GM19043 (cell line): ENCODE results near the gene ZNF407.

ENCODE experiments used
- ATAC-seq: cut with Tn5 transposase; IDR thresholded peaks from one replicate; pipeline ENCODE4 v1.9.1; 2021; ENCODE audit warnings: low read depth; ENCODE audit not compliant: unreplicated experiment

The ZNF407 gene

GRCh38 chr18:75029481-75029880 lies 431.8 kb downstream of the ZNF407 start:
- ATAC-seq = no peak

- no peak for ATAC-seq
These were observed 434.1 kb downstream of the ZNF407 start for GRCh38 chr18:75031717-75032317.

GRCh38 chr18:75033516-75033915 lies 435.8 kb downstream of the ZNF407 start:
- ATAC-seq = no peak

GRCh38 chr18:75034937-75035336 lies 437.3 kb downstream of the ZNF407 start:
- no peak for ATAC-seq

- no peak for ATAC-seq
These were observed 438.3 kb downstream of the ZNF407 start for GRCh38 chr18:75035928-75036327.

GRCh38 chr18:75036917-75037688 lies 439.4 kb downstream of the ZNF407 start:
- no peak for ATAC-seq

- ATAC-seq = no peak
These were observed 440.0 kb downstream of the ZNF407 start for GRCh38 chr18:75037689-75037955.

GRCh38 chr18:75041586-75041985 lies 443.9 kb downstream of the ZNF407 start:
- no peak for ATAC-seq

- ATAC-seq = no peak
These were observed 445.8 kb downstream of the ZNF407 start for GRCh38 chr18:75043478-75043877.

- no peak for ATAC-seq
These were observed 446.6 kb downstream of the ZNF407 start for GRCh38 chr18:75044296-75044695.

- no peak for ATAC-seq
These were observed 447.1 kb downstream of the ZNF407 start for GRCh38 chr18:75044791-75045190.

GRCh38 chr18:75045272-75045671 lies 447.6 kb downstream of the ZNF407 start:
- ATAC-seq = no peak

GRCh38 chr18:75047240-75047961 lies 449.7 kb downstream of the ZNF407 start:
- ATAC-seq = no peak

GRCh38 chr18:75048776-75049454 lies 451.2 kb downstream of the ZNF407 start:
- no peak for ATAC-seq

- ATAC-seq = no peak
These were observed 451.8 kb downstream of the ZNF407 start for GRCh38 chr18:75049455-75049789.

GRCh38 chr18:75051757-75052156 lies 454.1 kb downstream of the ZNF407 start:
- ATAC-seq = no peak

- no peak for ATAC-seq
These were observed 454.8 kb downstream of the ZNF407 start for GRCh38 chr18:75052475-75052874.

GRCh38 chr18:75053028-75053629 lies 455.5 kb downstream of the ZNF407 start:
- no peak for ATAC-seq

- no peak for ATAC-seq
These were observed 456.4 kb downstream of the ZNF407 start for GRCh38 chr18:75054046-75054445.

- ATAC-seq = no peak
These were observed 456.9 kb downstream of the ZNF407 start for GRCh38 chr18:75054611-75055010.
